ENCODE measurements around the gene FSD1L. TPM values are rescaled to one million over a fixed set of nuclear protein-coding genes. Genes with fewer than 3 reads are reported as not detected.

The FSD1L gene
- total RNA-seq, 2 experiments from 2014 or later = 0.79 to 0.86 TPM

GRCh38 chr9:105438141-105438806 lies 9.6 kb upstream of the FSD1L start:
- H3K4me3 Mint-ChIP-seq = no peak overlapping the region
- H3K4me1 Mint-ChIP-seq (ENCODE audit: low read depth) = no peaks in the 10 kb centered on the region
- H3K36me3 Mint-ChIP-seq (ENCODE audit: low read depth) = no peaks in the 10 kb centered on the region
- DNase-seq = no peak
- intact Hi-C loops (cut with micrococcal nuclease) = no loop called here
- H3K27ac Mint-ChIP-seq = no peak overlapping the region
- H3K27me3 Mint-ChIP-seq (ENCODE audit: low read depth) = no peaks in the 10 kb centered on the region
- H3K9me3 Mint-ChIP-seq = no peaks in the 10 kb centered on the region
- CTCF ChIA-PET = no interaction called here

- H3K4me1 Mint-ChIP-seq (ENCODE audit: low read depth) = no peaks in the 10 kb centered on the region
- H3K27me3 Mint-ChIP-seq (ENCODE audit: low read depth) = no peaks in the 10 kb centered on the region
- H3K9me3 Mint-ChIP-seq = no peaks in the 10 kb centered on the region
- no peak overlapping the region for H3K4me3 Mint-ChIP-seq
- DNase-seq = no peak
- intact Hi-C loops (cut with micrococcal nuclease) = no loop called here
- H3K27ac Mint-ChIP-seq = no peak overlapping the region
- no peaks in the 10 kb centered on the region for H3K36me3 Mint-ChIP-seq (ENCODE audit: low read depth)
- CTCF ChIA-PET = interaction anchor here (0.7 kb wide), 1 partner anchor 311 kb away, joined by 3 read pairs; no protein-coding TSS in a partner anchor
Measured at GRCh38 chr9:105439428-105439827, 8.4 kb upstream of the FSD1L start.

- no peak for DNase-seq
- no peak overlapping the region for H3K4me3 Mint-ChIP-seq
- no peaks in the 10 kb centered on the region for H3K27me3 Mint-ChIP-seq (ENCODE audit: low read depth)
- no peaks in the 10 kb centered on the region for H3K4me1 Mint-ChIP-seq (ENCODE audit: low read depth)
- H3K36me3 Mint-ChIP-seq (ENCODE audit: low read depth) = no peaks in the 10 kb centered on the region
- intact Hi-C loops (cut with micrococcal nuclease) = no loop called here
- CTCF ChIA-PET = no interaction called here
- no peak overlapping the region for H3K27ac Mint-ChIP-seq
- H3K9me3 Mint-ChIP-seq = no peaks in the 10 kb centered on the region
Measured at GRCh38 chr9:105441616-105442160, 6.1 kb upstream of the FSD1L start.

- Mint-ChIP-seq H3K4me3 (no peak overlapping the region), H3K36me3 (ENCODE audit: low read depth) (no peaks in the 10 kb centered on the region), H3K27ac (no peak overlapping the region), H3K4me1 (ENCODE audit: low read depth) (peaks cover 5% of the 10 kb centered on the region), H3K9me3 (no peaks in the 10 kb centered on the region), H3K27me3 (ENCODE audit: low read depth) (no peaks in the 10 kb centered on the region)
- intact Hi-C loops (cut with micrococcal nuclease) = no loop called here
- no peak for DNase-seq
- CTCF ChIA-PET = no interaction called here
Measured at GRCh38 chr9:105443121-105443520, 4.7 kb upstream of the FSD1L start.

GRCh38 chr9:105444130-105444529 lies 3.7 kb upstream of the FSD1L start:
- Mint-ChIP-seq H3K27me3 (ENCODE audit: low read depth) (no peaks in the 10 kb centered on the region), H3K36me3 (ENCODE audit: low read depth) (no peaks in the 10 kb centered on the region), H3K27ac (no peak overlapping the region), H3K4me1 (ENCODE audit: low read depth) (peaks cover 10% of the 10 kb centered on the region), H3K9me3 (no peaks in the 10 kb centered on the region), H3K4me3 (no peak overlapping the region)
- intact Hi-C loops (cut with micrococcal nuclease) = no loop called here
- no peak for DNase-seq
- CTCF ChIA-PET = interaction anchor here (0.6 kb wide), 1 partner anchor 26 kb away, joined by 3 read pairs; no protein-coding TSS in a partner anchor

GRCh38 chr9:105445203-105445881 lies 2.5 kb upstream of the FSD1L start:
- CTCF ChIA-PET = interaction anchor here (0.6 kb wide), 1 partner anchor 34 kb away, joined by 3 read pairs; no protein-coding TSS in a partner anchor
- Mint-ChIP-seq H3K36me3 (ENCODE audit: low read depth) (no peaks in the 10 kb centered on the region), H3K4me1 (ENCODE audit: low read depth) (peaks cover 10% of the 10 kb centered on the region), H3K9me3 (no peaks in the 10 kb centered on the region), H3K27me3 (ENCODE audit: low read depth) (no peaks in the 10 kb centered on the region), H3K27ac (no peak overlapping the region), H3K4me3 (no peak overlapping the region)
- intact Hi-C loops (cut with micrococcal nuclease) = loop anchor here (5.0 kb wide), 3 partner anchors 97 to 437 kb away; no protein-coding TSS in a partner anchor
- no peak for DNase-seq

- CTCF ChIA-PET = interaction anchor here (1.0 kb wide), 1 partner anchor 267 kb away, joined by 4 read pairs; no protein-coding TSS in a partner anchor
- DNase-seq = no peak
Measured at GRCh38 chr9:105447386-105447813, 434 bp upstream of the FSD1L start.

GRCh38 chr9:105449081-105449480 lies 1.2 kb downstream of the FSD1L start:
- CTCF ChIA-PET = no interaction called here
- Mint-ChIP-seq H3K27ac (no peak overlapping the region), H3K36me3 (ENCODE audit: low read depth) (no peaks in the 10 kb centered on the region), H3K4me3 (peak overlapping the region; percentile 79), H3K27me3 (ENCODE audit: low read depth) (no peaks in the 10 kb centered on the region), H3K4me1 (ENCODE audit: low read depth) (peaks cover 10% of the 10 kb centered on the region), H3K9me3 (no peaks in the 10 kb centered on the region)
- no peak for DNase-seq
- intact Hi-C loops (cut with micrococcal nuclease) = loop anchor here (5.0 kb wide), 3 partner anchors 93 to 433 kb away; no protein-coding TSS in a partner anchor

More at GRCh38 chr9:105447386-105447813, 434 bp upstream of the FSD1L start:
- Mint-ChIP-seq H3K9me3 (no peaks in the 10 kb centered on the region), H3K4me3 (peak overlapping the region; percentile 79), H3K36me3 (ENCODE audit: low read depth) (no peaks in the 10 kb centered on the region), H3K27me3 (ENCODE audit: low read depth) (no peaks in the 10 kb centered on the region), H3K4me1 (ENCODE audit: low read depth) (peaks cover 10% of the 10 kb centered on the region), H3K27ac (no peak overlapping the region)
- intact Hi-C loops (cut with micrococcal nuclease) = loop anchor here (5.0 kb wide), 3 partner anchors 95 to 435 kb away; no protein-coding TSS in a partner anchor

- no peaks in the 10 kb centered on the region for H3K9me3 Mint-ChIP-seq
- H3K27me3 Mint-ChIP-seq (ENCODE audit: low read depth) = no peaks in the 10 kb centered on the region
- intact Hi-C loops (cut with micrococcal nuclease) = no loop called here
- DNase-seq = no peak
- H3K36me3 Mint-ChIP-seq (ENCODE audit: low read depth) = no peaks in the 10 kb centered on the region
- H3K4me3 Mint-ChIP-seq = no peak overlapping the region
- peaks cover 10% of the 10 kb centered on the region for H3K4me1 Mint-ChIP-seq (ENCODE audit: low read depth)
- H3K27ac Mint-ChIP-seq = no peak overlapping the region
- CTCF ChIA-PET = no interaction called here
Measured at GRCh38 chr9:105452185-105452584, 4.4 kb downstream of the FSD1L start.

GRCh38 chr9:105455836-105456475 lies 8.1 kb downstream of the FSD1L start:
- Mint-ChIP-seq H3K4me1 (ENCODE audit: low read depth) (no peaks in the 10 kb centered on the region), H3K27ac (no peak overlapping the region), H3K9me3 (peaks cover 5% of the 10 kb centered on the region), H3K36me3 (ENCODE audit: low read depth) (peaks cover 4% of the 10 kb centered on the region), H3K27me3 (ENCODE audit: low read depth) (peaks cover 2% of the 10 kb centered on the region), H3K4me3 (no peak overlapping the region)
- intact Hi-C loops (cut with micrococcal nuclease) = no loop called here
- CTCF ChIA-PET = no interaction called here
- no peak for DNase-seq

- H3K36me3 Mint-ChIP-seq (ENCODE audit: low read depth) = peaks cover 4% of the 10 kb centered on the region
- intact Hi-C loops (cut with micrococcal nuclease) = no loop called here
- H3K9me3 Mint-ChIP-seq = peaks cover 5% of the 10 kb centered on the region
- H3K4me3 Mint-ChIP-seq = no peak overlapping the region
- DNase-seq = no peak
- H3K27me3 Mint-ChIP-seq (ENCODE audit: low read depth) = peaks cover 2% of the 10 kb centered on the region
- H3K27ac Mint-ChIP-seq = no peak overlapping the region
- CTCF ChIA-PET = no interaction called here
- H3K4me1 Mint-ChIP-seq (ENCODE audit: low read depth) = no peaks in the 10 kb centered on the region
Measured at GRCh38 chr9:105457560-105458294, 9.9 kb downstream of the FSD1L start.

- no peak for DNase-seq
- intact Hi-C loops (cut with micrococcal nuclease) = no loop called here
- H3K27me3 Mint-ChIP-seq (ENCODE audit: low read depth) = peaks cover 2% of the 10 kb centered on the region
- CTCF ChIA-PET = no interaction called here
- H3K4me1 Mint-ChIP-seq (ENCODE audit: low read depth) = no peaks in the 10 kb centered on the region
- H3K9me3 Mint-ChIP-seq = peaks cover 5% of the 10 kb centered on the region
- H3K36me3 Mint-ChIP-seq (ENCODE audit: low read depth) = peaks cover 4% of the 10 kb centered on the region
- no peak overlapping the region for H3K4me3 Mint-ChIP-seq
- H3K27ac Mint-ChIP-seq = no peak overlapping the region
Measured at GRCh38 chr9:105458404-105458803, 10.6 kb downstream of the FSD1L start.

All from activated naive CD4-positive, alpha-beta T cell treated with anti-CD3 and anti-CD28 coated beads for 36 hours (primary cell).